Cardiac fibroblast (primary cell): ENCODE measurements around the gene OR8D4.
A peak's percentile ranks its signal among the peaks of the same experiment; 100 is the strongest.
"Not testable (repeated sequence)": the region's sequence is repeated elsewhere in the genome, so short reads cannot be mapped to it uniquely, and the experiment has no call there.

Source experiments
- DNase-seq, 2 donors: peaks; one replicate each; pipeline versions ENCODE4 v3.0.0 to v3.0.0-alpha.2; 2010; ENCODE audit warnings: low read depth in 2 of 2
- H3K4me3 ChIP-seq, 2 donors: replicated peaks in 1 of 2; 1 replicate in 1 of 2; 2 replicates in 1 of 2; pipeline ENCODE4 v1.5.1; 2011; ENCODE audit warnings: low read depth in 2 of 2, low read length in 2 of 2, mild to moderate bottlenecking in 2 of 2, moderate library complexity in 1 of 2
- TF ChIP-seq, protein P1 (sequence below): IDR thresholded peaks from one replicate; pipeline ENCODE4 v1.5.1; 2011; ENCODE audit warnings: low read depth, mild to moderate bottlenecking, low read length, inconsistent platforms

OR8D4 gene

DNA sequence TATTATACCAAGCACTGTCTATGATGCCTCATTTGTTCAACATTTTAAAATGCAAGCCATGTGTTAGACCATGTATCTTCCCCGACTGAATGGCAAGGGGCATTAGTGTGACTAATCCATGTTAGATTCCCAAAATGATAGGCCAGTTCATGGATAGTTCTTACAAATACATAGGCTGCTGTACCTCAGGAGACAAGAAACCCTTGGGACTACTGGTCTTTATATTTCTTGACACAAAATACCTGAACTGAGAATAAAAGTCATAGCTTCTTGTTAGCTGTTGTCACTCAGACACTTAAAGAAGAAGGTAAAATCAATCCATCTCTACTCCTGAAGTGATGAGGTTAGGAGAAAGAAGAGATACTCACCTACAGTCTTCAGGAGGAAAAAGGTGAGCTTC lies at the start of gene OR8D4:
Gene OR8D4 (plus strand): TSS at position 301 of the 400 bp plus-strand sequence. CDS start 4,265 bp downstream, outside the sequence.
- TF ChIP-seq, protein P1, sequence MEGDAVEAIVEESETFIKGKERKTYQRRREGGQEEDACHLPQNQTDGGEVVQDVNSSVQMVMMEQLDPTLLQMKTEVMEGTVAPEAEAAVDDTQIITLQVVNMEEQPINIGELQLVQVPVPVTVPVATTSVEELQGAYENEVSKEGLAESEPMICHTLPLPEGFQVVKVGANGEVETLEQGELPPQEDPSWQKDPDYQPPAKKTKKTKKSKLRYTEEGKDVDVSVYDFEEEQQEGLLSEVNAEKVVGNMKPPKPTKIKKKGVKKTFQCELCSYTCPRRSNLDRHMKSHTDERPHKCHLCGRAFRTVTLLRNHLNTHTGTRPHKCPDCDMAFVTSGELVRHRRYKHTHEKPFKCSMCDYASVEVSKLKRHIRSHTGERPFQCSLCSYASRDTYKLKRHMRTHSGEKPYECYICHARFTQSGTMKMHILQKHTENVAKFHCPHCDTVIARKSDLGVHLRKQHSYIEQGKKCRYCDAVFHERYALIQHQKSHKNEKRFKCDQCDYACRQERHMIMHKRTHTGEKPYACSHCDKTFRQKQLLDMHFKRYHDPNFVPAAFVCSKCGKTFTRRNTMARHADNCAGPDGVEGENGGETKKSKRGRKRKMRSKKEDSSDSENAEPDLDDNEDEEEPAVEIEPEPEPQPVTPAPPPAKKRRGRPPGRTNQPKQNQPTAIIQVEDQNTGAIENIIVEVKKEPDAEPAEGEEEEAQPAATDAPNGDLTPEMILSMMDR = no peak

DNA sequence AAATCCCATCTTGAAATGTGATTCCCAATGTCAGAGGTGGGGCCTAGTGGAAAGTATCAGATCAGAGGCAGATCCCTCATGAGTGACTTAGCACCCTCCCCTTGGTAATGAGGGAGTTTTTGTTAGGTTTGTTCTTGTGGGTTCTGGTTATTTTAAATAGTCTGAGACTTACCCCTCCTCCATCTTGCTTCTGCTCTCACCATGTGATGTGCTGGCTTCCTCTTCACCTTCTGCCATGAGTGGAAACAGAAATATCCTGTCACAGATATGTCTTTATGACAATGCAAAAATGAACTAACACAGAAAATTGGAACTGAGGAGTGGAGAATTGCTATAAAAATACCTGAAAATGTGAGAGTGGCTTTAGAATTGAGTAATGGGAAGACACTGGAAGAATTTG lies 49.6 kb upstream of the OR8D4 start:
- H3K4me3 ChIP-seq = no peak overlapping the region
- no peak for DNase-seq
- TF ChIP-seq, protein P1 = no peak

More for the DNA sequence above, at the start of gene OR8D4:
- DNase-seq = no peak
- H3K4me3 ChIP-seq = no peak within 1 kb of the TSS

DNA sequence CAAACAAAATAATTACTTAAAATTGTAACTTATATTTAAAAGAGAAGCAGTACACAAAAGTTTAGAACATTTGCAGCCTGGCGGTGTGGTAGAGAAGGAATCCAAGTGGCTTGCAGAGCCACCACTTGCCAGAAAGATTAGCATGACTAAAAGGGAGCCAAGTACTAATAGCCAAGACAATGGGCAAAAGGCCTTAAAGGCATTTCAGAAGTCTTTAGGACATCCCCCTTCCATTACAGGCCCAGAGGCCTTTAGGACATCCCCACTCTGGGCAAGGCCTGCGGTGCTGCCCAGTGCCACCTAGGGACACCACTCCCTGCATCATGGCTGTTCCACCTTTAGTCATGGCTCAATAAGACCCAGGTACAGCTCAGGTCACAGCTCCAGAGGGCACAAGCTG lies 48.9 kb upstream of the OR8D4 start:
- DNase-seq = no peak
- TF ChIP-seq, protein P1 = no peak
- H3K4me3 ChIP-seq = no peak overlapping the region

DNA sequence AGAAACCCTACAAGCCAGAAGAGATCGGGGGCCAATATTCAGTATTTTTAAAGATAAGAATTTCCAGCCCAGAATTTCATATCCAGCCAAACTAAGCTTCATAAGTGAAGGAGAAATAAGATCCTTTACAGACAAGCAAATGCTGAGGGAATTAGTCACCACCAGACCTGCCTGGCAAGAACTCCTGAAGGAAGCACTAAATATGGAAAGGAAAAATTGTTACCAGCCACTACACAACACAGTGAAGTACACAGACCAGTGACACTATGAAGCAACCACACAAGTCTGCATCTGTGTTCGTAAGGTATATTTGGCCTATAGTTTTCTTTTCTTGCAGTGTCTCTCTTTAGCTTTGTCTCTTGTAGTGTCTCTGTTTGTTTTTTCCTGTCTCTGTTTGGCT lies 45.5 kb upstream of the OR8D4 start:
- TF ChIP-seq, protein P1 = no peak
- H3K4me3 ChIP-seq = no peak overlapping the region
- peak in 1 of 2 donors; percentile 41 for DNase-seq

DNA sequence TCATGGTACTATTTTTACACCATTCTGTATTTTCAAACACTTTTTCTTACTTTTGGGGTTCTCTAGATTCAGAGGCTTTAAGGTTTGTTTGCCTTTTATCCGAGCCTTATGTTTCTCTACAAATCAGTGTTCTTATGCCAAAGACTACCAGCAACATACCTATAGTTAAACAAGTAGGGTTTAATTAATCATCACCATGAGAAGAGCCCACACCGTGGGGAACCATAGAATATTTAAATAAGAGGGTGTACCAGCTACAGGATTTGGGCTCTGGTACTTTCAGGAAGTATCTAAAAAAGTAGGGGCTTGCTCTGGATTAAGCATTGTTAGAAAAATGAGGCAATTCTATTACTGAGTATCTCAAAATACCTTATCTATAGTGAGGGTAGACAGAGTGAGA lies 42.2 kb upstream of the OR8D4 start:
- H3K4me3 ChIP-seq = no peak overlapping the region
- DNase-seq = no peak
- TF ChIP-seq, protein P1 = no peak

DNA sequence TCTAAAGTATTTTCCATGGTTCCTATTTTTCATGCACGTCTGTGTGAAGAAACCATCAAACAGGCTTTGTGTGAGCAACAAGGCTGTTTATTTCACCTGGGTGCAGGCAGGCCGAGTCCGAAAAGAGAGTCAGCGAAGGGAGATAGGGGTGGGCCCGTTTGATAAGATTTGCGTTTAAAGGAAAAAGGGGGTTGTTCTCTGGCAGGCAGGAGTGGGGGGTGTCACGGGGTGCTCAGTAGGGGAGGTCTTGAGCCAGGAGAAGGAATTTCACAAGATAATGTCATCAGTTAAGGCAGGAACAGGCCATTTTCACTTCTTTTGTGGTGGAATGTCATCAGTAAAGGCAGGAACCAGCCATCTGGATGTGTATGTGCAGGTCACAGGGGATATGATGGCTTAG lies 36.7 kb upstream of the OR8D4 start:
- H3K4me3 ChIP-seq, DNase-seq: not testable (repeated sequence)

DNA sequence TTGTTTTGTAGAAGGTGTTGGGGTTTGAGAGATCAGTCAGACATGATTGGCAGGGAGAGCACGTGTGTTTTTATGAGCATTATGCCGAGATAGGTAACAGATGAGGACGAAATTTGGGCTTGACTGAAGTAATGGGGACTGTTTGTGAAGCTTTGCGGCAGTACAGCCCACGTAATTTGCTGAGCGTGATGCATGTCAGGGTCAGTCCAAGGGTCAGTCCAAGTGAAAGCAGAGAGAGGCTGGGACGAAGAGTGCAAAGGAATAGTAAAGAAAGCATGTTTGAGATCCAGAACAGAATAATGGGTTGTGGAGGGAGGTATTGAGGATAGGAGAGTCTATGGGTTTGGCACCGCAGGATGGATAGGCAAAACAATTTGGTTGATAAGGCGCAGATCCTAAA lies 34.2 kb upstream of the OR8D4 start:
- not testable (repeated sequence) for H3K4me3 ChIP-seq, DNase-seq

DNA sequence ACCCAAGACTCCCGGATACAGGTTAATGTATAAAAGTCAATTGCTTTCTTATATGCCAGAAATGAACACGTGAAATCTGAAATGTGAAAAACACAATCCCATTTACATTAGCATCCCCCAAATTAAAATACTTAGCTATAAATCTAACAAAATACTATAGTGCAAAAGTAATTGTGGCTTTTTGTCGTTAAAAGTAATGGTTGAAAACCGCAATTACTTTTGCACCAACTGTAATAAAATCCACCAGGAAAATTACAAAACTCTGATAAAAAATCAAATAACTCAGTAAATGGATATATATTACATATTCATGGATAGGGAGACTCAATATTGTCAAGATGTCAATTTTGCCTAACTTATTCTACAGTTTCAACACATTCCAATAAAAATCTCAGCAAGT lies 21.1 kb upstream of the OR8D4 start:
- no peak for DNase-seq
- TF ChIP-seq, protein P1 = no peak
- H3K4me3 ChIP-seq = no peak overlapping the region
